H1 (cell line): ENCODE measurements around the gene OSBPL9. TPM values are rescaled to one million over a fixed set of nuclear protein-coding genes. Genes with fewer than 3 reads are reported as not detected.

Experiments
- CTCF ChIA-PET: fragments of 300-600 bp; sonication (Branson Sonifier 250); formaldehyde crosslinking; loops from one replicate; lab custom pipeline; 2021; ENCODE audit not compliant: partially characterized antibody; lab: Charles Lee
- POLR2A ChIA-PET: fragments of 300-600 bp; sonication (Branson Sonifier 250); formaldehyde crosslinking; loops from one replicate; lab custom pipeline; 2021; ENCODE audit warnings: inconsistent platforms; ENCODE audit not compliant: partially characterized antibody; lab: Charles Lee
- DNase-seq, 2 experiments: peaks; one replicate each; pipeline versions ENCODE4 v3.0.0 to v3.0.0-alpha.2; 2010 to 2022; ENCODE audit warnings: low spot score in 2 of 2, low read depth in 1 of 2, mixed read lengths in 1 of 2
- FAIRE-seq: peaks from 2 replicates; lab custom pipeline; 2011; peaks lifted over from hg19 to GRCh38; lab: Jason Lieb, UNC
- H2AFZ ChIP-seq: 2 replicates; pipeline ENCODE4 v1.8.1; 2012; ENCODE audit warnings: low read length, inconsistent platforms
- H2AK5ac ChIP-seq: 2 replicates; pipeline ENCODE4 v1.6.1; 2013; ENCODE audit warnings: low read depth, low read length
- H2BK120ac ChIP-seq: replicated peaks from 2 replicates; pipeline ENCODE3; 2013; ENCODE audit warnings: low read depth, low read length, inconsistent platforms
- H2BK12ac ChIP-seq: 2 replicates; pipeline ENCODE4 v1.6.1; 2013; ENCODE audit warnings: low read depth, low read length
- H2BK15ac ChIP-seq: 2 replicates; pipeline ENCODE4 v1.6.1; 2013; ENCODE audit warnings: low read length
- H2BK20ac ChIP-seq: 2 replicates; pipeline ENCODE4 v1.6.1; 2013; ENCODE audit warnings: low read length
- H2BK5ac ChIP-seq: 2 replicates; pipeline ENCODE4 v1.6.1; 2013; ENCODE audit warnings: low read depth, low read length
- H3K14ac ChIP-seq: 2 replicates; pipeline ENCODE4 v1.6.1; 2013; ENCODE audit warnings: inconsistent platforms; ENCODE audit not compliant: insufficient read length
- H3K18ac ChIP-seq: 2 replicates; pipeline ENCODE4 v1.6.1; 2013; ENCODE audit warnings: low read length; ENCODE audit errors: extremely low read depth
- H3K23ac ChIP-seq: 2 replicates; pipeline ENCODE4 v1.6.1; 2013; ENCODE audit warnings: inconsistent platforms; ENCODE audit not compliant: insufficient read length
- H3K23me2 ChIP-seq: 2 replicates; pipeline ENCODE4 v1.6.1; 2013; ENCODE audit warnings: low read depth, low read length
- H3K27ac ChIP-seq: 2 replicates; pipeline ENCODE4 v1.6.1; 2011; ENCODE audit warnings: low read depth, low read length, inconsistent platforms
- H3K27me3 ChIP-seq, 4 experiments: replicated peaks in 1 of 4; 1 replicate in 1 of 4; 2 replicates in 3 of 4; pipeline versions ENCODE4 v1.6.1 to v1.8.1; 2011 to 2013; ENCODE audit warnings: low read length in 3 of 4, mild to moderate bottlenecking in 3 of 4, inconsistent platforms in 2 of 4, mixed read lengths in 2 of 4, moderate library complexity in 1 of 4; ENCODE audit not compliant: control insufficient read depth in 3 of 4, insufficient read depth in 3 of 4; ENCODE audit errors: extremely low read depth in 1 of 4
- H3K36me3 ChIP-seq, 4 experiments: 2 replicates each; pipeline versions ENCODE4 v1.6.1 to v1.8.1; 2011 to 2013; ENCODE audit warnings: mild to moderate bottlenecking in 4 of 4, low read length in 3 of 4, moderate library complexity in 2 of 4, control low read depth in 1 of 4, inconsistent platforms in 1 of 4; ENCODE audit not compliant: insufficient read depth in 4 of 4, control insufficient read depth in 2 of 4
- H3K4ac ChIP-seq: replicated peaks from 2 replicates; pipeline ENCODE3; 2013; ENCODE audit warnings: low read length, low read depth, mixed read lengths, inconsistent platforms; ENCODE audit not compliant: insufficient read length
- H3K4me1 ChIP-seq, 4 experiments: replicated peaks in 1 of 4; 1 replicate in 1 of 4; 2 replicates in 3 of 4; pipeline versions ENCODE4 v1.6.1 to v1.8.1; 2011 to 2013; ENCODE audit warnings: low read length in 3 of 4, inconsistent platforms in 2 of 4, mixed read lengths in 1 of 4; ENCODE audit not compliant: insufficient read depth in 4 of 4, control insufficient read depth in 3 of 4
- H3K4me2 ChIP-seq, 2 experiments: 2 replicates each; pipeline versions ENCODE4 v1.6.1 to v1.8.1; 2011 to 2013; ENCODE audit warnings: low read depth in 2 of 2, low read length in 2 of 2, control low read depth in 1 of 2, inconsistent platforms in 1 of 2, mild to moderate bottlenecking in 1 of 2; ENCODE audit not compliant: insufficient read depth in 1 of 2
- H3K4me3 ChIP-seq, 4 experiments: fragments of 200-600, 300-600 bp in 1 of 4; sonication (generic), shearing (Covaris generic), sonication (Bioruptor Twin) in 1 of 4; 2 replicates each; pipeline versions ENCODE4 v1.5.1 to v1.8.1; 2011 to 2016; ENCODE audit warnings: low read length in 4 of 4, low read depth in 3 of 4, control low read depth in 2 of 4, inconsistent platforms in 2 of 4, mild to moderate bottlenecking in 2 of 4, mixed read lengths in 1 of 4, moderate library complexity in 1 of 4; ENCODE audit not compliant: insufficient read depth in 2 of 4; ENCODE audit errors: extremely low read depth in 1 of 4
- H3K56ac ChIP-seq: replicated peaks from 2 replicates; pipeline ENCODE3; 2013; ENCODE audit warnings: low read depth, mild to moderate bottlenecking, mixed read lengths, low read length, inconsistent platforms; ENCODE audit not compliant: insufficient read length
- H3K79me1 ChIP-seq: 2 replicates; pipeline ENCODE4 v1.6.1; 2013; ENCODE audit warnings: low read depth, low read length, control low read depth
- H3K79me2 ChIP-seq, 2 experiments: 2 replicates each; pipeline versions ENCODE4 v1.6.1 to v1.8.1; 2012 to 2013; ENCODE audit warnings: low read length in 2 of 2, mild to moderate bottlenecking in 2 of 2, inconsistent platforms in 1 of 2; ENCODE audit not compliant: insufficient read depth in 2 of 2, control insufficient read depth in 1 of 2
- H3K9ac ChIP-seq, 4 experiments: replicated peaks in 1 of 4; 1 replicate in 1 of 4; 2 replicates in 3 of 4; pipeline versions ENCODE4 v1.6.1 to v1.8.1; 2011 to 2013; ENCODE audit warnings: low read depth in 3 of 4, low read length in 3 of 4, control low read depth in 2 of 4, mild to moderate bottlenecking in 2 of 4, moderate library complexity in 2 of 4, inconsistent platforms in 1 of 4; ENCODE audit errors: extremely low read depth in 1 of 4
- H3K9me3 ChIP-seq, 2 experiments: 2 replicates each; pipeline versions ENCODE4 v1.6.1 to v1.8.1; 2012 to 2013; ENCODE audit warnings: mild to moderate bottlenecking in 2 of 2, moderate library complexity in 2 of 2, control low read depth in 1 of 2, inconsistent platforms in 1 of 2, low read depth in 1 of 2, low read length in 1 of 2, mixed read lengths in 1 of 2; ENCODE audit not compliant: insufficient read depth in 2 of 2
- H4K20me1 ChIP-seq, 2 experiments: replicated peaks in 1 of 2; 2 replicates each; pipeline versions ENCODE3 to v1.8.1; 2011 to 2013; ENCODE audit warnings: inconsistent platforms in 2 of 2, low read length in 2 of 2, mild to moderate bottlenecking in 1 of 2; ENCODE audit not compliant: insufficient read depth in 2 of 2, control insufficient read depth in 1 of 2
- H4K5ac ChIP-seq: 2 replicates; pipeline ENCODE4 v1.6.1; 2013; ENCODE audit warnings: low read length, low read depth, mixed read lengths, inconsistent platforms; ENCODE audit not compliant: insufficient read length
- H4K8ac ChIP-seq: 2 replicates; pipeline ENCODE4 v1.8.0; 2013; ENCODE audit warnings: mild to moderate bottlenecking, moderate library complexity, low read length, inconsistent platforms; ENCODE audit not compliant: insufficient read depth; ENCODE audit errors: extremely low read depth
- H4K91ac ChIP-seq: replicated peaks from 2 replicates; pipeline ENCODE3; 2013; ENCODE audit warnings: low read length, mixed read lengths, inconsistent platforms; ENCODE audit not compliant: insufficient read length
- CBX8 ChIP-seq: fragments of 300-800, 300-1000 bp; sonication (generic); IDR thresholded peaks from 2 replicates; pipeline ENCODE4 v1.7.1; 2016; ENCODE audit warnings: low read depth, low read length, borderline replicate concordance
- EP300 ChIP-seq, 2 experiments: IDR thresholded peaks; 1 replicate in 1 of 2; 2 replicates in 1 of 2; pipeline ENCODE4 v1.6.1; 2011 to 2012; ENCODE audit warnings: low read depth in 2 of 2, low read length in 2 of 2, mild to moderate bottlenecking in 2 of 2, borderline replicate concordance in 1 of 2, inconsistent platforms in 1 of 2, moderate library complexity in 1 of 2
- HDAC2 ChIP-seq, 2 experiments: fragments of 300-600 bp in 1 of 2; sonication (generic) in 1 of 2; IDR thresholded peaks; 2 replicates each; pipeline ENCODE4 v1.6.1; 2011 to 2012; ENCODE audit warnings: low read depth in 2 of 2, low read length in 2 of 2, mild to moderate bottlenecking in 2 of 2, moderate library complexity in 2 of 2, borderline replicate concordance in 1 of 2, inconsistent platforms in 1 of 2
- HDAC6 ChIP-seq: IDR thresholded peaks from one replicate; pipeline ENCODE4 v1.7.1; 2012; ENCODE audit warnings: low read depth, mild to moderate bottlenecking, inconsistent platforms, low read length, moderate library complexity
- NANOG ChIP-seq: IDR thresholded peaks from 2 replicates; pipeline ENCODE4 v1.6.1; 2011; ENCODE audit warnings: low read length, low read depth, mild to moderate bottlenecking, inconsistent platforms; ENCODE audit not compliant: insufficient read depth, poor library complexity, severe bottlenecking
- RBBP5 ChIP-seq: IDR thresholded peaks from 2 replicates; pipeline ENCODE4 v1.7.1; 2012; ENCODE audit warnings: low read depth, mild to moderate bottlenecking, inconsistent platforms, low read length, moderate library complexity, borderline replicate concordance
- SAP30 ChIP-seq: fragments of 300-600 bp; sonication (generic); IDR thresholded peaks from 2 replicates; pipeline ENCODE4 v1.7.1; 2012; ENCODE audit warnings: low read length, moderate library complexity, mild to moderate bottlenecking, inconsistent platforms; ENCODE audit not compliant: insufficient read depth, insufficient replicate concordance
- SP2 ChIP-seq: IDR thresholded peaks from 2 replicates; pipeline ENCODE4 v1.6.1; 2012; ENCODE audit warnings: mild to moderate bottlenecking, low read length, inconsistent platforms
- WGBS, 2 experiments: shearing (Covaris generic) in 1 of 2; methylation state at CpG; one replicate each; pipeline versions ENCODE4 v1.1.6 to v1.1.7; 2013 to 2015; ENCODE audit warnings: low lambda C conversion rate in 2 of 2, mixed read lengths in 2 of 2, inconsistent platforms in 1 of 2, low coverage in 1 of 2, missing lambda C conversion rate in 1 of 2; ENCODE audit not compliant: insufficient replicate concordance in 2 of 2, insufficient coverage in 1 of 2, insufficient read length in 1 of 2; ENCODE audit errors: extremely low coverage in 1 of 2, missing lambda C conversion rate in 1 of 2; 5-methylcytosine and 5-hydroxymethylcytosine counted together
- polyA plus RNA-seq, 7 experiments: library from polyadenylated mRNA; depleted of rRNA in 3 of 7; stranded (reverse) in 5 of 7; unstranded in 2 of 7; fragments of >200 nt in 5 of 7; fragments of 200-250 nt in 2 of 7; gene quantifications; 1 replicate in 5 of 7; 2 replicates in 1 of 7; 4 replicates in 1 of 7; pipeline versions ENCODE4 v1.2.1 to v1.2.3, GENCODE V29; 2011 to 2013; ENCODE audit warnings: missing spikeins in 2 of 7, mixed read lengths in 2 of 7
- total RNA-seq: library from RNA; stranded (reverse); fragmentation: NEBNext Ultra II Directional; extraction: Animal tissue kit (Norgen Biotek cat#: 25700); gene quantifications from 2 replicates; pipeline ENCODE4 v1.2.1, GENCODE V29; 2021
- TF ChIP-seq, protein P1 (sequence below): IDR thresholded peaks from 2 replicates; pipeline ENCODE4 v1.6.1; 2012; ENCODE audit warnings: low read length, inconsistent platforms

The OSBPL9 gene
- total and polyA plus RNA-seq, 2 of the 8 experiments (the other 6 are each of a cell fraction or from before 2014, with no cell fraction given) = 58.2 to 71.6 TPM

DNA sequence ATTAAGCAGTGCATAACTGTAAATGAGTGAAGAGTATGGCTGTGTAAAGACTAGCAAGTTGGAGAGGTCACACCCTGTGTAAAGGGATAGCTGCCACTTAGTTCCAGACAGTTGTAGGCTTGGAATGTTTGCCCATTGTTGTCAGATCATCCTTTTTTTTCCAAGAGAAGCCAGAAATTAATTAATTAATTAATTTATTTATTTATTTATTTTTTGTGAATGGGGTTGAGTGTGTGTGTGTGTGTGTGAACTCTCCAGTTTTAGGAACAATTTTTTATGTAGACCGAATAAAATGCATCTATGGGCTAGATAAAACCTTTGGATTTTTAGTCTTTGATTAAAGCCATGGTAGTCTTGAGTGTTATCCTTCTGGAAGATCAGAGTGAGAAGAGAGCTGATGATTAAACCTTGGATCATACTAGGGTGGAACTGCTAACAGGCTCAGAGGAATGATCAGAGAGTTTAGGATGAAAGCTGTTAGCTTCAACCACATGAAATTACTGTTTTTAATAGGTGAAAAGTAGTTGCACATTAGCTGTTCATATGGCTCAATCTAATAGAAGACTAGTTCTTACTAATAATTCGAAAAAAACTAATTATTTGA is 58.4 kb downstream of the OSBPL9 start:
- POLR2A ChIA-PET = no interaction called here

More for the DNA sequence above, 58.4 kb downstream of the OSBPL9 start:
- no peaks in the 10 kb centered on the region for H3K36me3 ChIP-seq
- no peak overlapping the region for H3K56ac ChIP-seq
- H2BK5ac ChIP-seq = no peak overlapping the region
- H2BK15ac ChIP-seq = no peak overlapping the region
- no peak overlapping the region for H2BK12ac ChIP-seq
- CTCF ChIA-PET = no interaction called here
- no peak overlapping the region for H3K23ac ChIP-seq
- no peaks in the 10 kb centered on the region for H3K9me3 ChIP-seq
- no peak overlapping the region for H3K9ac ChIP-seq
- H4K5ac ChIP-seq = no peak overlapping the region
- TF ChIP-seq RBBP5 (no peak), SP2 (no peak), NANOG (no peak), HDAC2 (IDR thresholded peaks at IDR 0.05; ENCODE audit: borderline replicate concordance in 1 of 2, low read depth in 2 of 2, low read length in 2 of 2) (no peak), SAP30 (no peak), EP300 (IDR thresholded peaks at IDR 0.05; ENCODE audit: borderline replicate concordance in 1 of 2, low read depth in 2 of 2, low read length in 2 of 2) (no peak), HDAC6 (no peak), CBX8 (no peak)
- TF ChIP-seq, protein P1, sequence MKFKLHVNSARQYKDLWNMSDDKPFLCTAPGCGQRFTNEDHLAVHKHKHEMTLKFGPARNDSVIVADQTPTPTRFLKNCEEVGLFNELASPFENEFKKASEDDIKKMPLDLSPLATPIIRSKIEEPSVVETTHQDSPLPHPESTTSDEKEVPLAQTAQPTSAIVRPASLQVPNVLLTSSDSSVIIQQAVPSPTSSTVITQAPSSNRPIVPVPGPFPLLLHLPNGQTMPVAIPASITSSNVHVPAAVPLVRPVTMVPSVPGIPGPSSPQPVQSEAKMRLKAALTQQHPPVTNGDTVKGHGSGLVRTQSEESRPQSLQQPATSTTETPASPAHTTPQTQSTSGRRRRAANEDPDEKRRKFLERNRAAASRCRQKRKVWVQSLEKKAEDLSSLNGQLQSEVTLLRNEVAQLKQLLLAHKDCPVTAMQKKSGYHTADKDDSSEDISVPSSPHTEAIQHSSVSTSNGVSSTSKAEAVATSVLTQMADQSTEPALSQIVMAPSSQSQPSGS = no peak
- H3K14ac ChIP-seq = no peak overlapping the region
- no peaks in the 10 kb centered on the region for H3K79me1 ChIP-seq
- H3K27me3 ChIP-seq = no peaks in the 10 kb centered on the region
- no peak overlapping the region for H3K4me3 ChIP-seq
- no peak for FAIRE-seq
- H3K4ac ChIP-seq = no peak overlapping the region
- whole genome bisulfite sequencing, 2 experiments = 83% methylated on average over 2 of the region's 2 CpGs; no CpG with 5 or more reads in 1 of the 2 experiments
- DNase-seq = no peak
- no peaks in the 10 kb centered on the region for H3K79me2 ChIP-seq
- no peak overlapping the region for H2BK20ac ChIP-seq
- H4K91ac ChIP-seq = no peak overlapping the region
- no peak overlapping the region for H2AFZ ChIP-seq
- no peak overlapping the region for H4K8ac ChIP-seq
- H3K23me2 ChIP-seq = no peaks in the 10 kb centered on the region
- H3K27ac ChIP-seq = no peak overlapping the region
- no peak overlapping the region for H3K4me2 ChIP-seq
- H3K18ac ChIP-seq = no peak overlapping the region
- no peaks in the 10 kb centered on the region for H3K4me1 ChIP-seq
- no peaks in the 10 kb centered on the region for H4K20me1 ChIP-seq
- H2BK120ac ChIP-seq = no peak overlapping the region
- H2AK5ac ChIP-seq = no peak overlapping the region
